ENCODE data around the gene CYSTM1. TPM values are rescaled to one million over a fixed set of nuclear protein-coding genes. Genes with fewer than 3 reads are reported as not detected.

CYSTM1 gene, protein sequence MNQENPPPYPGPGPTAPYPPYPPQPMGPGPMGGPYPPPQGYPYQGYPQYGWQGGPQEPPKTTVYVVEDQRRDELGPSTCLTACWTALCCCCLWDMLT
- total RNA-seq: 19.3 and 22.6 TPM in 2 replicates

DNA sequence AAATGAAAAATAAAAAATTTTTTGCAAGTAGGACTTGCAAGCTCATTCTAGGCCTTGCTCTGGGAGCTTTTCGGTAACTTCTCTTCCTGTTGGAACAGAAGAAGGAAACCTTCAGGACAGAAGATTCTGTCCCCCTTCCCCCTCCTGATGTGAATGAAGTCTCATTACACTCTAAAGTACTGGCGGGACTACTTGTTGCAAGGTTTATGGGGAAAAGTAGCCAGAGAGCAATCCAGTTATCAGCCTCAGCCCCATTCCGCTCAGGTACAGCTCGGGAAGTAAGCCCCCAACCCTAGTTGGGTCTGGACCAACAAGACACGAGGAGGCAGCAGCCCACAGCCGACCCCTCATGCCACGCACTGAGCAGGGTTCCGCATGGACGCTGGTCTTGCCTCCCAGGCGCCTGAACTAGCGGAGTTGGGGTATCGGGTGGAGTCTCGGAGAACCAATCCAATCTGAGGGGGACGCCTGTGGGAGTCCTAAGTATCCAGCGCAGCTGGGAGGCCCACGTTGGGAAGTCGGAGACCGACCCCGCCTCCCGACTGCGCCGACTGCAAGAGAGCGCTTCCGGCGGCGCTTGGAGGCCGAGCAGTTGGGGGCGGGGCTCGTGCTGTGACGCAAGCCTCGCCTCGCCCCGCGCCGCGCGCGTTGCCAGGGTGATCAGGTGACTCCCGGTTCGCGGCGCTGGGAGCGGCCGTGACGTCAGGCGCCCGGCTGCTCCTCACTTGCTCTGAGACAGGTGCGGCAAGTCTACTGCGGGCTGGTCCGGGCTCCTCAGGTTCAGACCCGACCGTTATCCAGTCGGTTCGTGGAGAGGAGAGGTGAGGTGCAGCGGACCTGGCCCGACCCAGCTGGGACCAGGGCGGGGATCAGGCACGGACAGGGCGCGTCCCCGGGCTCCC is at the start of gene CYSTM1:
Gene CYSTM1, plus strand, starts transcription at position 724 of the 902 bp plus-strand sequence. CDS start 19,278 bp downstream, outside the sequence.

DNA sequence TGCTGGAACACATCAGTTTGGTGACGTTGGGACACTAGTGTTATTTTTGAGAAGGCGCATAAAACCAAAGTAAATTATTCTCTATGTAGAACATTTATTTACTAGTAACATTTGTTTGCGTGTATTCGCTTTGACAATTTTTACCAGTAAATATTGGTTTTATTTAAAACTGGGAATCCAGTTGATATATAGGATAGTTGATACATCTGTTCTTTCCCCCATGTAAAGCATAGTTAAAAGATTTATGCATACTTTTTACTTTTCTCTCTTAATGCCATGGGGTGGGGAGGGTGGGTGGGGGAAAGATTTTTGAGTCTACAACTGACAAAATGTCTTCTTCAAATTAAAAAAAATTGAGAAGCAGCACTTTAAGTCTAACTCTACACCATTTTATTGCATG is 49.4 kb upstream of the CYSTM1 start, which contains the start of gene IGIP:
Gene IGIP, plus strand, starts transcription at position 301 of the 400 bp plus-strand sequence. CDS start 2,540 bp downstream, outside the sequence.

Other genes starting within 250 kb of the CYSTM1 start
- gene NRG2, start 131.9 kb upstream of the CYSTM1 start, total RNA-seq: 0.78 and 1.6 TPM in 2 replicates
- gene PURA, start 61.1 kb upstream of the CYSTM1 start, total RNA-seq: 39.3 and 53.5 TPM in 2 replicates
- gene IGIP, start 49.3 kb upstream of the CYSTM1 start, total RNA-seq: 17.0 and 19.9 TPM in 2 replicates
- gene PFDN1, start 127.9 kb downstream of the CYSTM1 start, total RNA-seq: 60.7 and 63.2 TPM in 2 replicates
- gene HBEGF, start 171.4 kb downstream of the CYSTM1 start, total RNA-seq: 1.8 and 5.2 TPM in 2 replicates
- not detected in 2 replicates for gene SLC4A9, start 185.0 kb downstream of the CYSTM1 start, total RNA-seq
- 85.2 and 85.8 TPM in 2 replicates for gene ANKHD1, start 226.6 kb downstream of the CYSTM1 start, total RNA-seq

Measured in articular chondrocyte of knee joint (primary cell).